MCF 10A (cell line): Measurements from ENCODE around the gene TMCO1. TPM values are rescaled to one million over a fixed set of nuclear protein-coding genes. Genes with fewer than 3 reads are reported as not detected.
"Not testable (repeated sequence)": the region's sequence is repeated elsewhere in the genome, so short reads cannot be mapped to it uniquely, and the experiment has no call there.

ENCODE experiments used
- BruUV-seq: library from RNA; stranded (reverse); fragments of 400-500 nt; replicated peaks from 2 replicates; lab custom pipeline; 2021; lab: Mats Ljungman, UMichigan
- CTCF ChIA-PET: fragments of 300-600 bp; sonication (Branson Sonifier 250); formaldehyde crosslinking; extraction: SDS; loops from one replicate; lab custom pipeline; 2021; ENCODE audit warnings: antibody characterized with exemption, inconsistent platforms; lab: Yijun Ruan, JAX
- POLR2A ChIA-PET: fragments of 300-600, 350-650 bp; sonication (Branson Sonifier 250); formaldehyde crosslinking; extraction: SDS; loops from one replicate; lab custom pipeline; 2020; ENCODE audit warnings: antibody characterized with exemption, inconsistent platforms; lab: Yijun Ruan, JAX
- DNase-seq: peaks from one replicate; pipeline ENCODE4 v3.0.0-alpha.2; 2018; ENCODE audit not compliant: unreplicated experiment
- H3K27ac Mint-ChIP-seq: one replicate; pipeline ENCODE4 v1.8.0; 2022; ENCODE audit warnings: mild to moderate bottlenecking, low read depth, mixed read lengths; ENCODE audit not compliant: unreplicated experiment
- H3K27me3 Mint-ChIP-seq: one replicate; pipeline ENCODE4 v1.8.0; 2022; ENCODE audit warnings: mixed read lengths; ENCODE audit not compliant: insufficient read depth, unreplicated experiment
- H3K36me3 Mint-ChIP-seq: one replicate; pipeline ENCODE4 v1.8.0; 2022; ENCODE audit warnings: mild to moderate bottlenecking, moderate library complexity, mixed read lengths; ENCODE audit not compliant: insufficient read depth, unreplicated experiment
- H3K4me1 Mint-ChIP-seq: one replicate; pipeline ENCODE4 v1.8.0; 2022; ENCODE audit warnings: mixed read lengths; ENCODE audit not compliant: insufficient read depth, unreplicated experiment
- H3K4me3 Mint-ChIP-seq: one replicate; pipeline ENCODE4 v1.8.0; 2022; ENCODE audit warnings: mild to moderate bottlenecking, moderate library complexity, mixed read lengths; ENCODE audit not compliant: unreplicated experiment
- H3K9me3 Mint-ChIP-seq: one replicate; pipeline ENCODE4 v1.8.0; 2022; ENCODE audit warnings: mixed read lengths; ENCODE audit not compliant: unreplicated experiment
- CTCF ChIP-seq: fragments of 200-600 bp; IDR thresholded peaks from one replicate; pipeline ENCODE4 v1.8.0; 2022; ENCODE audit warnings: antibody characterized with exemption, mild to moderate bottlenecking; ENCODE audit not compliant: unreplicated experiment
- intact Hi-C: fragments of 100-400 bp; cut with micrococcal nuclease; formaldehyde crosslinking; loops from 2 replicates; pipeline ENCODE4 v1.14.1; 2022
- total RNA-seq: library from RNA; stranded (reverse); gene quantifications from 2 replicates; pipeline ENCODE4 v1.2.3, GENCODE V29; 2022

Gene TMCO1
- total RNA-seq, 1 experiment from 2014 or later: 158 TPM

- no peak overlapping the region for H3K4me3 Mint-ChIP-seq
- no peak for DNase-seq
- H3K27ac Mint-ChIP-seq: no peak overlapping the region
- intact Hi-C loops: no loop called here
- peaks cover 59% of the 10 kb centered on the region for H3K36me3 Mint-ChIP-seq
- ChIA-PET CTCF (interaction anchor here (0.6 to 1.2 kb wide), 4 partner anchors 9 to 1494 kb away, joined by 3 to 5 read pairs (median 3); no protein-coding TSS in a partner anchor), POLR2A (interaction anchor here (1.0 to 1.1 kb wide), 2 partner anchors 16 to 1150 kb away, joined by 3 read pairs; partner anchors contain the start of gene TADA1)
- no peaks in the 10 kb centered on the region for H3K9me3 Mint-ChIP-seq
- H3K27me3 Mint-ChIP-seq: no peaks in the 10 kb centered on the region
- no peak for TF ChIP-seq CTCF
- H3K4me1 Mint-ChIP-seq: no peaks in the 10 kb centered on the region
- BruUV-seq: no TSS peak
Measured at GRCh38 chr1:165726169-165726568, 42.5 kb downstream of the TMCO1 start.

- CTCF ChIA-PET: interaction anchor here (0.5 to 9.0 kb wide), 30 partner anchors 9 to 1130 kb away, joined by 3 to 105 read pairs (median 4); no protein-coding TSS in a partner anchor
- POLR2A ChIA-PET: interaction anchor here (1.0 to 1.5 kb wide), 3 partner anchors 51 to 198 kb away, joined by 3 read pairs; partner anchors contain the start of gene TMCO1
- H3K27me3 Mint-ChIP-seq: no peaks in the 10 kb centered on the region
- no peaks in the 10 kb centered on the region for H3K9me3 Mint-ChIP-seq
- H3K4me3 Mint-ChIP-seq: no peak overlapping the region
- H3K4me1 Mint-ChIP-seq: no peaks in the 10 kb centered on the region
- DNase-seq: peak; percentile 80
- BruUV-seq: no TSS peak
- intact Hi-C loops: loop anchor here (1.0 to 10.0 kb wide), 5 partner anchors 109 to 761 kb away; partner anchors contain the start of gene UCK2
- H3K36me3 Mint-ChIP-seq: no peaks in the 10 kb centered on the region
- H3K27ac Mint-ChIP-seq: no peak overlapping the region
- TF ChIP-seq CTCF: peak; percentile 87
Measured at GRCh38 chr1:165717918-165718515, 50.7 kb downstream of the TMCO1 start.

GRCh38 chr1:165716265-165717051 is 52.2 kb downstream of the TMCO1 start:
- not testable (repeated sequence) for H3K4me3 Mint-ChIP-seq, H3K4me1 Mint-ChIP-seq, DNase-seq, H3K27me3 Mint-ChIP-seq, BruUV-seq, H3K9me3 Mint-ChIP-seq, H3K36me3 Mint-ChIP-seq
- intact Hi-C loops: loop anchor here (5.0 to 10.0 kb wide), 2 partner anchors 111 to 322 kb away; partner anchors contain the start of gene UCK2
- H3K27ac Mint-ChIP-seq: peak overlapping the region; percentile 49
- ChIA-PET CTCF (interaction anchor here (0.5 to 9.0 kb wide), 15 partner anchors 13 to 1132 kb away, joined by 3 to 105 read pairs (median 4); no protein-coding TSS in a partner anchor), POLR2A (interaction anchor here (0.6 to 1.5 kb wide), 3 partner anchors 22 to 199 kb away, joined by 3 read pairs; no protein-coding TSS in a partner anchor)

GRCh38 chr1:165712764-165713163 is 55.9 kb downstream of the TMCO1 start:
- H3K27ac Mint-ChIP-seq: no peak overlapping the region
- POLR2A ChIA-PET: interaction anchor here (1.0 to 1.6 kb wide), 2 partner anchors 8 to 15 kb away, joined by 3 to 7 read pairs; partner anchors contain the start of gene ALDH9A1

More at GRCh38 chr1:165712764-165713163, 55.9 kb downstream of the TMCO1 start:
- DNase-seq: no peak
- no peaks in the 10 kb centered on the region for H3K4me1 Mint-ChIP-seq
- H3K36me3 Mint-ChIP-seq: no peaks in the 10 kb centered on the region
- H3K27me3 Mint-ChIP-seq: peaks cover 6% of the 10 kb centered on the region
- no TSS peak for BruUV-seq
- no peaks in the 10 kb centered on the region for H3K9me3 Mint-ChIP-seq
- CTCF ChIA-PET: interaction anchor here (0.7 to 3.8 kb wide), 8 partner anchors 9 to 203 kb away, joined by 3 to 31 read pairs (median 5); no protein-coding TSS in a partner anchor
- H3K4me3 Mint-ChIP-seq: no peak overlapping the region
- no peak for TF ChIP-seq CTCF
- intact Hi-C loops: loop anchor here (10.0 kb wide), 1 partner anchor 318 kb away; no protein-coding TSS in a partner anchor
